Liver (tissue), 3 donors: ENCODE results near the gene SLC4A11.

Experiments used
- CTCF ChIP-seq: fragments of 150-350 bp; IDR thresholded peaks from 2 replicates; pipeline ENCODE4 v1.5.1; 2017; ENCODE audit warnings: improper control_type of control experiment, low read depth, low read length; ENCODE audit not compliant: missing input control
- GABPA ChIP-seq, 2 donors: IDR thresholded peaks in 1 of 2; conservative IDR thresholded peaks in 1 of 2; 2 replicates each; pipeline ENCODE4 v1.6.1; 2016; ENCODE audit warnings: antibody characterized with exemption in 2 of 2, mild to moderate bottlenecking in 1 of 2, moderate library complexity in 1 of 2
- HNF4G ChIP-seq: IDR thresholded peaks from 2 replicates; pipeline ENCODE4 v1.6.1; 2016; ENCODE audit warnings: antibody characterized with exemption
- MAX ChIP-seq: IDR thresholded peaks from 2 replicates; pipeline ENCODE4 v1.6.1; 2016; ENCODE audit warnings: antibody characterized with exemption
- REST ChIP-seq: IDR thresholded peaks from 2 replicates; pipeline ENCODE4 v1.6.1; 2016; ENCODE audit warnings: antibody characterized with exemption, mild to moderate bottlenecking
- RXRA ChIP-seq, 2 donors: IDR thresholded peaks; 2 replicates each; pipeline ENCODE4 v1.6.1; 2017 to 2018; ENCODE audit warnings: antibody characterized with exemption in 2 of 2, mild to moderate bottlenecking in 1 of 2
- SP1 ChIP-seq: IDR thresholded peaks from 2 replicates; pipeline ENCODE4 v1.6.1; 2018; ENCODE audit warnings: antibody characterized with exemption, mild to moderate bottlenecking
- YY1 ChIP-seq: IDR thresholded peaks from 2 replicates; pipeline ENCODE4 v1.6.1; 2016; ENCODE audit warnings: antibody characterized with exemption, mild to moderate bottlenecking
- TF ChIP-seq, protein P1 (sequence below): IDR thresholded peaks from 2 replicates; pipeline ENCODE4 v1.6.1; 2016; ENCODE audit warnings: antibody characterized with exemption
- donor health status: healthy.
- donor health status: healthy.

DNA sequence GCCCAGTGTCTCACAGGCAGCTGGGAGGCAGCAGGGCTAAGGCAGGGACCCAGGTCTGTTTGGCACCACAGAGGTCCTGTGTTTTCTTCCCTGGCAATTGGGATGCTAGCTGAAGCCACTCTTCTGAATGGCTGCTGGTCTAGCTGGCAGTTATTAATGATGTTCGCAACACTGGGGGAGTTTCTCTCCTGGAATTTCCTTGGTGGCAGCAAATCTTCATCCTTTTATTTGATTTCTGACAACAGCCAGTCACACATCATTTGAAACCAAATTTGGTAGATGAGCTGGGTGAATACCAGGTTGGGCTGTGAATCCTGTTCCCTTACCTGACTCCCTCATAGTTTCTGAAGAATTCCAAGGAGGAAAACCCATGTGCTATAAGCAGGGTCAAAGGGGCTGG is 40.8 kb upstream of the SLC4A11 start:
- TF ChIP-seq CTCF, result no peak
- no peak for TF ChIP-seq REST
- no peak for TF ChIP-seq SP1
- TF ChIP-seq MAX, result no peak
- TF ChIP-seq RXRA (IDR thresholded peaks at IDR 0.05), result no peak
- no peak for TF ChIP-seq GABPA (IDR thresholded peaks at IDR 0.05 in 1 of 2, conservative IDR thresholded peaks at IDR 0.05 in 1 of 2)
- TF ChIP-seq, protein P1, sequence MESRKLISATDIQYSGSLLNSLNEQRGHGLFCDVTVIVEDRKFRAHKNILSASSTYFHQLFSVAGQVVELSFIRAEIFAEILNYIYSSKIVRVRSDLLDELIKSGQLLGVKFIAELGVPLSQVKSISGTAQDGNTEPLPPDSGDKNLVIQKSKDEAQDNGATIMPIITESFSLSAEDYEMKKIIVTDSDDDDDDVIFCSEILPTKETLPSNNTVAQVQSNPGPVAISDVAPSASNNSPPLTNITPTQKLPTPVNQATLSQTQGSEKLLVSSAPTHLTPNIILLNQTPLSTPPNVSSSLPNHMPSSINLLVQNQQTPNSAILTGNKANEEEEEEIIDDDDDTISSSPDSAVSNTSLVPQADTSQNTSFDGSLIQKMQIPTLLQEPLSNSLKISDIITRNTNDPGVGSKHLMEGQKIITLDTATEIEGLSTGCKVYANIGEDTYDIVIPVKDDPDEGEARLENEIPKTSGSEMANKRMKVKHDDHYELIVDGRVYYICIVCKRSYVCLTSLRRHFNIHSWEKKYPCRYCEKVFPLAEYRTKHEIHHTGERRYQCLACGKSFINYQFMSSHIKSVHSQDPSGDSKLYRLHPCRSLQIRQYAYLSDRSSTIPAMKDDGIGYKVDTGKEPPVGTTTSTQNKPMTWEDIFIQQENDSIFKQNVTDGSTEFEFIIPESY, result no peak
- no peak for TF ChIP-seq YY1
- no peak for TF ChIP-seq HNF4G
